LNCAP (cell line): Measurements from ENCODE around the gene RAB1B.

Experiments used
- TF ChIP-seq, protein P1 (sequence below): fragments of 450-650 bp; IDR thresholded peaks from 2 replicates; pipeline ENCODE4 v1.5.1; 2017; ENCODE audit warnings: mild to moderate bottlenecking

RAB1B gene

DNA sequence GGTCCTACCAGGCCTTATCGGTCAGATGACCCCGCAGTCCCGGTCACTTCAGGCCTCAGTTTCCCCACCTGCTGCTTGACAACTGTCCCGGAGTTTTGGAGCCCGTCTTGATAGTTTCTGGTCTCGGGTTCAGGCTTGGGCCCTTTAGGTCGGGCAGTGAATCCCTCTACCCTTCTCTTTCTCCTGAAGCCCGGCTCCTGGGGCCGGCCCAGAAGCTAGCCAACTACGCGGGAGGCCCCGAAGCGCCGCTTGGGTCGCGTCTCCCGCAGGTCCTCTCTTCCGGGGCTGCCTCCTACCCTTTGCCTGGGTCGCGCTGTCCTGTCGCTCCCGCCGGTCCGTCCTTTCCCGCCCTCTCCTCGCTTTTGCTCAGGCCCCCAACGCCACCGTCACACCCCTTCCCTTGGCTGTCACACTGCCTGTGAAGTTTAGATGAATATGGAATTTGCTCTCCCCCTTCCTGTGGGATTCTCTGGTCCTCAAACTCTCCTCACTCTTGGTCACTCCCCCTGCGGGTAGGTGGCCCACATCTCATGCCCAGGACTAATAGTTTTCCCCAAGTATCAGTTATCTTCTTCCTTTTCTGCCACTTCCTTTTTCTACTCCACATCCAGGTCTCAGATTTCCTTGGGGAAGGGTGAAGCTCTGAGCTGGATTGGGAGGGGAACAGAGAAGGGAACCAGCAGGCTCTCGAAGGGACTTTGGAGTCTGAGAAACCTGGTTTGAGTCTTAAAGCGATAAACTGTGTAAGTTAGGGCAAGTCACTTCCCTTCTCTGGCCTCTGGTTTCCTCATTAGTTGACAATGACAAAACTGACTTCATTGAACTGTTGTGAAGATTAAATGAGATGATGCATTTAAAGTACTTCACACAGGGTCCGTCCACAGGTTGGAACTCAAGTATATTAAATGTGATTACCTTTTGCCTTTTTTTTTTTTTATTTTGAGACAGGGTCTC lies 790 bp downstream of the RAB1B start:
- TF ChIP-seq, protein P1, sequence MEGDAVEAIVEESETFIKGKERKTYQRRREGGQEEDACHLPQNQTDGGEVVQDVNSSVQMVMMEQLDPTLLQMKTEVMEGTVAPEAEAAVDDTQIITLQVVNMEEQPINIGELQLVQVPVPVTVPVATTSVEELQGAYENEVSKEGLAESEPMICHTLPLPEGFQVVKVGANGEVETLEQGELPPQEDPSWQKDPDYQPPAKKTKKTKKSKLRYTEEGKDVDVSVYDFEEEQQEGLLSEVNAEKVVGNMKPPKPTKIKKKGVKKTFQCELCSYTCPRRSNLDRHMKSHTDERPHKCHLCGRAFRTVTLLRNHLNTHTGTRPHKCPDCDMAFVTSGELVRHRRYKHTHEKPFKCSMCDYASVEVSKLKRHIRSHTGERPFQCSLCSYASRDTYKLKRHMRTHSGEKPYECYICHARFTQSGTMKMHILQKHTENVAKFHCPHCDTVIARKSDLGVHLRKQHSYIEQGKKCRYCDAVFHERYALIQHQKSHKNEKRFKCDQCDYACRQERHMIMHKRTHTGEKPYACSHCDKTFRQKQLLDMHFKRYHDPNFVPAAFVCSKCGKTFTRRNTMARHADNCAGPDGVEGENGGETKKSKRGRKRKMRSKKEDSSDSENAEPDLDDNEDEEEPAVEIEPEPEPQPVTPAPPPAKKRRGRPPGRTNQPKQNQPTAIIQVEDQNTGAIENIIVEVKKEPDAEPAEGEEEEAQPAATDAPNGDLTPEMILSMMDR, result no peak

DNA sequence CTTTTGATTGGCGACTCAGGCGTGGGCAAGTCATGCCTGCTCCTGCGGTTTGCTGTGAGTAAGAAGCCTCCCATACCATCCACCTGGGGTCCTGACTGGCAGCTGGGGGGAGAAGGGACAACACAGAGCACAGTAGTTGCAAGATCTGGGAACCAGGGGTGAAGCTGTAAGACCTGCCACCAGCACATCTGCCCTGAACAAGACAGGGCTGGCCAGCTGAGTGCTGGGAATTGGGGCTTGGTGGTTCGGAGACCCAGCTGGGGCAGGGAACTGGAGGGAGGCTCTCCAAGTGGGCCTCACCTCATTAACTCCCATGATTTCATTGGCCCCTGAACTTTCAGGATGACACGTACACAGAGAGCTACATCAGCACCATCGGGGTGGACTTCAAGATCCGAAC lies 3.4 kb downstream of the RAB1B start:
- TF ChIP-seq, protein P1, result no peak

DNA sequence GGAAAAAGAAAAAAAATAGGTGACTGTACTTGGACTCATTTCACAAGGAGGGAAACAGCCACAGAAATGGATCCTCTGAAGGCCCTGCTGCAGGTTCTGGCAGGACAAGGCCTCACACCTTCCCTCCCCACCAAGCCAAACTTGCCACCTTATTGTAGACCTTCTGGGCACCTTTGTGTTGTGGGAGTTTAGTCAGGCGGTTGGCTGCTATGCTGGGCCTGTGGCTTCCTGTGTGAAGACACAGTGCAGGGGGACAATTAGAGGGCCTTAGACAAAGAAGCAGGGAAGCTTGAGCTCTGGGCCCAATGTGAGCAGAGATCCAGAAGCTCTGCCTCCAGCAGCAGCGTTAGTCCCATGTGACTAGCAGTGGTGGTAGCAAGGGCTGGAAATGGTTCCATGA lies 4.2 kb downstream of the RAB1B start:
- TF ChIP-seq, protein P1, result no peak

- TF ChIP-seq, protein P1, result no peak
Observed at GRCh38 chr11:66274219-66274618, 5.8 kb downstream of the RAB1B start.

GRCh38 chr11:66275396-66275795 lies 7.0 kb downstream of the RAB1B start:
- TF ChIP-seq, protein P1, result no peak

DNA sequence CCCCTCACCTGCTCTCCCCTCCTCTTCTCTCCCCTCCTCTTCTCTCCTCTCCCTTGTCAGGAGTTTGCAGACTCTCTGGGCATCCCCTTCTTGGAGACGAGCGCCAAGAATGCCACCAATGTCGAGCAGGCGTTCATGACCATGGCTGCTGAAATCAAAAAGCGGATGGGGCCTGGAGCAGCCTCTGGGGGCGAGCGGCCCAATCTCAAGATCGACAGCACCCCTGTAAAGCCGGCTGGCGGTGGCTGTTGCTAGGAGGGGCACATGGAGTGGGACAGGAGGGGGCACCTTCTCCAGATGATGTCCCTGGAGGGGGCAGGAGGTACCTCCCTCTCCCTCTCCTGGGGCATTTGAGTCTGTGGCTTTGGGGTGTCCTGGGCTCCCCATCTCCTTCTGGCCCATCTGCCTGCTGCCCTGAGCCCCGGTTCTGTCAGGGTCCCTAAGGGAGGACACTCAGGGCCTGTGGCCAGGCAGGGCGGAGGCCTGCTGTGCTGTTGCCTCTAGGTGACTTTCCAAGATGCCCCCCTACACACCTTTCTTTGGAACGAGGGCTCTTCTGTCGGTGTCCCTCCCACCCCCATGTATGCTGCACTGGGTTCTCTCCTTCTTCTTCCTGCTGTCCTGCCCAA lies 7.7 kb downstream of the RAB1B start:
- TF ChIP-seq, protein P1, result no peak

DNA sequence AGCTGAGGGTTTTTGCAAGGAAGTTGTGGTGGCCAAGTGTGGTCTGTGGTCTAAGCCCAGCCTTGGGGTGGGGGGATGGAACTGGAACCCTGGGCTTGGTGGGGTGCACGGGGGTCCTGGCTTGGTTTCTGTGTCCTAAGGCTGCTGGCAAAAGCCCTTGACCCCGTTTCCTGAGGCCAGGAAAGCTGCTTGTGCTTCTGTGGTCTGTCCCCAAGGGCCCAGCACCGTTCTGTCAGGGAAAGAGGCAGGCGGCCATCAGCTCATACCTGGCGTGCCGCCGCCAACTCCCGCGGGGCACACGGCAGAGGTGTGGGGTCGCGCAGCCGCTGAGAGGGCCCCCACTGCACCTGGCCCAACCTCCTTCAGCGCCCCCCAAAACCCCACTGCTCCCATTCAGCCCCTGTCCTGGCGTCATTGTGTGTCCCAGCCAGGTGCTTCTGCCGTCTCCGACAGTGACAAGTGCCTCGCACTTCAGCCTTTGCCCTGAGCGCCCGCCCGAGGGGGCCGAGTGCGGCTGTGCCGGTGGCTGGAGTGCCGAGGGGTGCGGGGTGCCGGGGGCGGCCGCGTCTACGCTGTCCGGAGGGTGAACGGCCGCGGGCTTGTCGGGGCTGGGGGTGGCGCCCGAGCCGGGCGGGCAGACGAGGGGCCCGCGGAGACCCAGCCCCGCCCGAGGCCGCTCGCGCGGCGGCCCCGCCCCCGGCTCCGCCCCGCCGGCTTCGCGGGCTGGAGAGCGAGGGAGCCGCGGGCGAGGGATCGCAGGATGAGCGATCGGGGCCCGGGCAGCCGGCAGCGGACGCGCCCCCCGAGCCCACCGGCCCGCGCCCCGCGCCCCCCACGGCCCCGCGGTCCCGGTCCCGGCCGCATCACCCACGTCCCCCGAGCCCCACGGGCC lies 9.3 kb downstream of the RAB1B start, which contains the start of gene CNIH2:
CNIH2 (plus strand) TSS at position 705 of the 892 bp plus-strand sequence. CDS start 282 bp downstream, outside the sequence.
- TF ChIP-seq, protein P1, result no peak
